Astrocyte of the cerebellum (primary cell): ENCODE measurements around the gene C2orf42.
A peak's percentile ranks its signal among the peaks of the same experiment; 100 is the strongest.
"Not testable (repeated sequence)": the region's sequence is repeated elsewhere in the genome, so short reads cannot be mapped to it uniquely, and the experiment has no call there.

Experiments used
- DNase-seq: peaks from one replicate; pipeline ENCODE4 v3.0.0-alpha.2; 2011; ENCODE audit warnings: low read depth
- H3K4me3 ChIP-seq: 2 replicates; pipeline ENCODE4 v1.5.1; 2011; ENCODE audit warnings: mild to moderate bottlenecking, low read depth, low read length, moderate library complexity
- CTCF ChIP-seq: IDR thresholded peaks from 2 replicates; pipeline ENCODE4 v1.5.1; 2012; ENCODE audit warnings: low read length, low read depth, moderate library complexity, mild to moderate bottlenecking; ENCODE audit errors: missing control alignments
- in situ Hi-C: cut with HindIII; loops from 2 replicates; pipeline ENCODE4 v1.10.0; 2017; ENCODE audit warnings: low sequenced_read_pairs

Gene C2orf42

GRCh38 chr2:70141902-70142589, 48.8 kb downstream of the C2orf42 start:
- DNase-seq = no peak
- TF ChIP-seq CTCF = no peak
- in situ Hi-C loops = loop anchor here (5.0 to 10.0 kb wide), 2 partner anchors 75 to 207 kb away; no protein-coding TSS in a partner anchor
- H3K4me3 ChIP-seq = peak overlapping the region; percentile 39

GRCh38 chr2:70141212-70141901, 49.5 kb downstream of the C2orf42 start:
- peak; percentile 33 for TF ChIP-seq CTCF
- H3K4me3 ChIP-seq = peak overlapping the region; percentile 39
- DNase-seq = no peak
- in situ Hi-C loops = loop anchor here (5.0 to 10.0 kb wide), 2 partner anchors 76 to 207 kb away; no protein-coding TSS in a partner anchor

- in situ Hi-C loops = loop anchor here (5.0 to 10.0 kb wide), 2 partner anchors 76 to 206 kb away; no protein-coding TSS in a partner anchor
- no peak for TF ChIP-seq CTCF
- no peak overlapping the region for H3K4me3 ChIP-seq
- no peak for DNase-seq
These were observed 50.0 kb downstream of the C2orf42 start for GRCh38 chr2:70140791-70141211.

- DNase-seq, H3K4me3 ChIP-seq, in situ Hi-C loops: not testable (repeated sequence)
These were observed 56.4 kb downstream of the C2orf42 start for GRCh38 chr2:70134323-70134983.

- peak; percentile 74 for DNase-seq
- no peak for TF ChIP-seq CTCF
- in situ Hi-C loops = no loop called here
- H3K4me3 ChIP-seq = no peak overlapping the region
These were observed 57.1 kb downstream of the C2orf42 start for GRCh38 chr2:70133491-70134322.

- TF ChIP-seq CTCF = no peak
- in situ Hi-C loops = no loop called here
- H3K4me3 ChIP-seq = no peak overlapping the region
- no peak for DNase-seq
These were observed 57.7 kb downstream of the C2orf42 start for GRCh38 chr2:70133127-70133452.
